C4-2B (cell line): ENCODE data around the gene PLAC1.

Experiments used
- CTCF ChIP-seq: fragments of 450-650 bp; conservative IDR thresholded peaks from 2 replicates; pipeline ENCODE4 v1.5.1; 2017; ENCODE audit warnings: mild to moderate bottlenecking
- ZFX ChIP-seq: fragments of 450-650 bp; IDR thresholded peaks from 2 replicates; pipeline ENCODE4 v1.6.1; 2017

DNA sequence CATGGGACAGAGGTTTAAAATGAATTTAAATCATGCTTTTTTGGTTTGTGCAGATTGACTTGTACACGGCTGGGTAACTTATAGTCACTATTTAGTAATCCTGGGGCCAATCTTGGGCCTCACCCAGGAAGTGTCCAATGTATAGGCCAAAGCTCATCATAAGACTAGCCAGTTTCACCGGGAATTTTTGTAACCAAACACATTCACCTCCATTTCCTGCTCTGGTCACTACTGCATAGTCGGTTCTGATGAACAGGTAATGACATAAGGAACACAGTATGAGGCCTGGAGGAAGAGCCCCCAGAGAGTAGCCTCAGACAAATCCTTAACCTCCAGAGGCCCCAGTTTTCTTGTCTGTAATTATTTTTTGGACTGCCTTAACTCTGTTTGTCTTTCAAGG lies 116.4 kb downstream of the PLAC1 start:
- TF ChIP-seq CTCF (no peak), ZFX (no peak)
